Measurements from ENCODE around the gene TMEM253.

The TMEM253 gene

GRCh38 chr14:21084396-21084795 is 16.5 kb upstream of the TMEM253 start:
- no peak overlapping the region for H3K4me3 ChIP-seq (ENCODE audit: low read depth, low read length)
- H3K27ac ChIP-seq (ENCODE audit: low read depth, low read length), result no peak overlapping the region
- H3K9me3 ChIP-seq (ENCODE audit: control insufficient read depth, insufficient read depth, low read depth, low read length), result no peaks in the 10 kb centered on the region
- peaks cover 82% of the 10 kb centered on the region for H3K36me3 ChIP-seq (ENCODE audit: control insufficient read depth, insufficient read depth, low read length)
- H3K27me3 ChIP-seq (ENCODE audit: control insufficient read depth, insufficient read depth, low read length), result no peaks in the 10 kb centered on the region
- no peaks in the 10 kb centered on the region for H3K4me1 ChIP-seq (ENCODE audit: control insufficient read depth, insufficient read depth, low read length)
- no peak overlapping the region for H3K9ac ChIP-seq (ENCODE audit: low read length)

GRCh38 chr14:21084998-21085853 is 15.6 kb upstream of the TMEM253 start:
- Histone ChIP-seq H3K4me1 (ENCODE audit: control insufficient read depth, insufficient read depth, low read length) (no peaks in the 10 kb centered on the region), H3K9ac (ENCODE audit: low read length) (no peak overlapping the region), H3K9me3 (ENCODE audit: control insufficient read depth, insufficient read depth, low read depth, low read length) (no peaks in the 10 kb centered on the region), H3K27me3 (ENCODE audit: control insufficient read depth, insufficient read depth, low read length) (no peaks in the 10 kb centered on the region), H3K36me3 (ENCODE audit: control insufficient read depth, insufficient read depth, low read length) (peaks cover 81% of the 10 kb centered on the region), H3K27ac (ENCODE audit: low read depth, low read length) (no peak overlapping the region), H3K4me3 (ENCODE audit: low read depth, low read length) (no peak overlapping the region)

- no peak overlapping the region for H3K9ac ChIP-seq (ENCODE audit: low read length)
- no peak overlapping the region for H3K27ac ChIP-seq (ENCODE audit: low read depth, low read length)
These were observed 14.0 kb upstream of the TMEM253 start for GRCh38 chr14:21086908-21087293.

GRCh38 chr14:21087294-21088091 is 13.4 kb upstream of the TMEM253 start:
- H3K9me3 ChIP-seq (ENCODE audit: control insufficient read depth, insufficient read depth, low read depth, low read length), result no peaks in the 10 kb centered on the region
- H3K9ac ChIP-seq (ENCODE audit: low read length), result no peak overlapping the region
- H3K4me3 ChIP-seq (ENCODE audit: low read depth, low read length), result no peak overlapping the region
- peaks cover 77% of the 10 kb centered on the region for H3K36me3 ChIP-seq (ENCODE audit: control insufficient read depth, insufficient read depth, low read length)
- no peaks in the 10 kb centered on the region for H3K27me3 ChIP-seq (ENCODE audit: control insufficient read depth, insufficient read depth, low read length)
- H3K27ac ChIP-seq (ENCODE audit: low read depth, low read length), result no peak overlapping the region
- no peaks in the 10 kb centered on the region for H3K4me1 ChIP-seq (ENCODE audit: control insufficient read depth, insufficient read depth, low read length)

More at GRCh38 chr14:21086908-21087293, 14.0 kb upstream of the TMEM253 start:
- no peaks in the 10 kb centered on the region for H3K9me3 ChIP-seq (ENCODE audit: control insufficient read depth, insufficient read depth, low read depth, low read length)
- no peak overlapping the region for H3K4me3 ChIP-seq (ENCODE audit: low read depth, low read length)
- no peaks in the 10 kb centered on the region for H3K27me3 ChIP-seq (ENCODE audit: control insufficient read depth, insufficient read depth, low read length)
- no peaks in the 10 kb centered on the region for H3K4me1 ChIP-seq (ENCODE audit: control insufficient read depth, insufficient read depth, low read length)
- H3K36me3 ChIP-seq (ENCODE audit: control insufficient read depth, insufficient read depth, low read length), result peaks cover 78% of the 10 kb centered on the region

- H3K4me1 ChIP-seq (ENCODE audit: control insufficient read depth, insufficient read depth, low read length), result peaks cover 11% of the 10 kb centered on the region
- H3K9ac ChIP-seq (ENCODE audit: low read length), result no peak overlapping the region
- no peaks in the 10 kb centered on the region for H3K9me3 ChIP-seq (ENCODE audit: control insufficient read depth, insufficient read depth, low read depth, low read length)
- no peaks in the 10 kb centered on the region for H3K27me3 ChIP-seq (ENCODE audit: control insufficient read depth, insufficient read depth, low read length)
- no peak overlapping the region for H3K27ac ChIP-seq (ENCODE audit: low read depth, low read length)
- peaks cover 77% of the 10 kb centered on the region for H3K36me3 ChIP-seq (ENCODE audit: control insufficient read depth, insufficient read depth, low read length)
- H3K4me3 ChIP-seq (ENCODE audit: low read depth, low read length), result no peak overlapping the region
These were observed 12.2 kb upstream of the TMEM253 start for GRCh38 chr14:21088687-21089086.

GRCh38 chr14:21089271-21089670 is 11.6 kb upstream of the TMEM253 start:
- Histone ChIP-seq H3K27me3 (ENCODE audit: control insufficient read depth, insufficient read depth, low read length) (no peaks in the 10 kb centered on the region), H3K9me3 (ENCODE audit: control insufficient read depth, insufficient read depth, low read depth, low read length) (no peaks in the 10 kb centered on the region), H3K9ac (ENCODE audit: low read length) (no peak overlapping the region), H3K36me3 (ENCODE audit: control insufficient read depth, insufficient read depth, low read length) (peaks cover 72% of the 10 kb centered on the region), H3K4me3 (ENCODE audit: low read depth, low read length) (no peak overlapping the region), H3K4me1 (ENCODE audit: control insufficient read depth, insufficient read depth, low read length) (peaks cover 15% of the 10 kb centered on the region), H3K27ac (ENCODE audit: low read depth, low read length) (no peak overlapping the region)

- Histone ChIP-seq H3K4me1 (ENCODE audit: control insufficient read depth, insufficient read depth, low read length) (peaks cover 16% of the 10 kb centered on the region), H3K9ac (ENCODE audit: low read length) (no peak overlapping the region), H3K9me3 (ENCODE audit: control insufficient read depth, insufficient read depth, low read depth, low read length) (no peaks in the 10 kb centered on the region), H3K4me3 (ENCODE audit: low read depth, low read length) (no peak overlapping the region), H3K36me3 (ENCODE audit: control insufficient read depth, insufficient read depth, low read length) (peaks cover 66% of the 10 kb centered on the region), H3K27me3 (ENCODE audit: control insufficient read depth, insufficient read depth, low read length) (no peaks in the 10 kb centered on the region), H3K27ac (ENCODE audit: low read depth, low read length) (no peak overlapping the region)
These were observed 11.0 kb upstream of the TMEM253 start for GRCh38 chr14:21089877-21090193.

- no peak overlapping the region for H3K27ac ChIP-seq (ENCODE audit: low read depth, low read length)
- peaks cover 61% of the 10 kb centered on the region for H3K36me3 ChIP-seq (ENCODE audit: control insufficient read depth, insufficient read depth, low read length)
- no peak overlapping the region for H3K9ac ChIP-seq (ENCODE audit: low read length)
- H3K9me3 ChIP-seq (ENCODE audit: control insufficient read depth, insufficient read depth, low read depth, low read length), result no peaks in the 10 kb centered on the region
- no peaks in the 10 kb centered on the region for H3K27me3 ChIP-seq (ENCODE audit: control insufficient read depth, insufficient read depth, low read length)
- peaks cover 22% of the 10 kb centered on the region for H3K4me1 ChIP-seq (ENCODE audit: control insufficient read depth, insufficient read depth, low read length)
- no peak overlapping the region for H3K4me3 ChIP-seq (ENCODE audit: low read depth, low read length)
These were observed 10.5 kb upstream of the TMEM253 start for GRCh38 chr14:21090194-21090939.

- no peak overlapping the region for H3K9ac ChIP-seq (ENCODE audit: low read length)
- peaks cover 27% of the 10 kb centered on the region for H3K4me1 ChIP-seq (ENCODE audit: control insufficient read depth, insufficient read depth, low read length)
- H3K27ac ChIP-seq (ENCODE audit: low read depth, low read length), result no peak overlapping the region
- H3K4me3 ChIP-seq (ENCODE audit: low read depth, low read length), result no peak overlapping the region
- no peaks in the 10 kb centered on the region for H3K27me3 ChIP-seq (ENCODE audit: control insufficient read depth, insufficient read depth, low read length)
- H3K36me3 ChIP-seq (ENCODE audit: control insufficient read depth, insufficient read depth, low read length), result peaks cover 53% of the 10 kb centered on the region
- no peaks in the 10 kb centered on the region for H3K9me3 ChIP-seq (ENCODE audit: control insufficient read depth, insufficient read depth, low read depth, low read length)
These were observed 9.8 kb upstream of the TMEM253 start for GRCh38 chr14:21090940-21091663.

GRCh38 chr14:21091821-21092272 is 9.0 kb upstream of the TMEM253 start:
- no peak overlapping the region for H3K9ac ChIP-seq (ENCODE audit: low read length)
- H3K4me1 ChIP-seq (ENCODE audit: control insufficient read depth, insufficient read depth, low read length), result peaks cover 34% of the 10 kb centered on the region
- H3K4me3 ChIP-seq (ENCODE audit: low read depth, low read length), result no peak overlapping the region
- H3K9me3 ChIP-seq (ENCODE audit: control insufficient read depth, insufficient read depth, low read depth, low read length), result no peaks in the 10 kb centered on the region
- peaks cover 47% of the 10 kb centered on the region for H3K36me3 ChIP-seq (ENCODE audit: control insufficient read depth, insufficient read depth, low read length)
- H3K27ac ChIP-seq (ENCODE audit: low read depth, low read length), result no peak overlapping the region
- H3K27me3 ChIP-seq (ENCODE audit: control insufficient read depth, insufficient read depth, low read length), result no peaks in the 10 kb centered on the region

All from HUES6 (cell line).